Nephron (organoid): Measurements from ENCODE around the gene POMT1.

Experiments
- H3K27ac Mint-ChIP-seq, 3 experiments: 2 replicates each; pipeline ENCODE4 v1.8.0; 2020; ENCODE audit warnings: mixed read lengths in 3 of 3, mild to moderate bottlenecking in 2 of 3, moderate library complexity in 1 of 3
- H3K27me3 Mint-ChIP-seq: 2 replicates; pipeline ENCODE4 v1.8.0; 2021; ENCODE audit warnings: low read depth, mild to moderate bottlenecking, moderate library complexity, mixed read lengths
- H3K36me3 Mint-ChIP-seq: 2 replicates; pipeline ENCODE4 v1.8.0; 2020; ENCODE audit warnings: low read depth, mixed read lengths
- H3K4me1 Mint-ChIP-seq: 2 replicates; pipeline ENCODE4 v1.8.0; 2020; ENCODE audit warnings: mixed read lengths
- H3K4me3 Mint-ChIP-seq, 3 experiments: 2 replicates each; pipeline ENCODE4 v1.8.0; 2020; ENCODE audit warnings: mild to moderate bottlenecking in 3 of 3, mixed read lengths in 3 of 3, moderate library complexity in 2 of 3
- H3K9me3 Mint-ChIP-seq: 2 replicates; pipeline ENCODE4 v1.8.0; 2020; ENCODE audit warnings: mixed read lengths
- TF ChIP-seq, protein P1 (sequence below), 3 experiments: fragments of 200-600 bp; sonication (generic); IDR thresholded peaks; one replicate each; pipeline ENCODE4 v1.5.0; 2021; ENCODE audit warnings: antibody characterized with exemption in 3 of 3; ENCODE audit not compliant: unreplicated experiment in 3 of 3

The POMT1 gene

DNA sequence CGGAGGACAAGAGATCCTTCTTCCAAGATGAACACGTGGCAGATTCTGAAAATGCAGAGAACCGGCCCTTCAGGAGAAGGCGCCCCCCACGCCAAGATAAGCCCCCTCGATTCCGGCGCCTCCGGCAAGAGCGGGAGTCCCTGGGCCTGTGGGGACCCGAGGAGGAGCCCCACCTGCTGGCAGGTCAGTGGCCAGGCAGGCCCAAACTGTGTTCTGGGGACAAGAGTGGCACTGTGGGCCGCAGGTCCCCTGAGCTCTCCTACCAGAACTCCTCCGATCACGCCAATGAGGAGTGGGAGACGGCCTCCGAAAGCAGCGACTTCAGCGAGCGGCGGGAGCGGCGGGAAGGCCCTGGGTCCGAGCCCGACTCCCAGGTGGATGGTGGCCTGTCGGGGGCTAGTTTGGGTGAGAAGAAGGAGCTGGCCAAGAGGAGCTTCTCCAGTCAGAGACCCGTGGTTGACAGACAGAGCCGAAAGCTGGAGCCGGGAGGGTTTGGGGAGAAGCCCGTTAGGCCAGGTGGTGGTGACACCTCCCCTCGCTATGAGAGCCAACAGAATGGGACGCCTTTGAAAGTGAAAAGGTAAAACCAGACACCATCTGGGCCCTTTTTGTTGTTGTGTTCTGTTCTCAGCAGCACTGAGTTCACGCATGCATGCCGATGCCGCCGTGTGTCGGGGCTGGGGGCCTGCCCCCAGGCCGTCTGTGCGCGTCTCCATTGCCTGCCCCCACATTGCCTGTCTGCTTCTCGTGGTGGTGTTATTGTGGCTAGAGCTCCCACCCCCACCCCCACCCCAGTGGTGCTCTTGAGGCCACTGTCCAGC, 26.6 kb upstream of the POMT1 start:
- Mint-ChIP-seq H3K27me3 (no peaks in the 10 kb centered on the region), H3K27ac (no peak overlapping the region), H3K4me3 (no peak overlapping the region), H3K36me3 (peaks cover 72% of the 10 kb centered on the region), H3K4me1 (no peaks in the 10 kb centered on the region), H3K9me3 (peaks cover 3% of the 10 kb centered on the region)
- TF ChIP-seq, protein P1, sequence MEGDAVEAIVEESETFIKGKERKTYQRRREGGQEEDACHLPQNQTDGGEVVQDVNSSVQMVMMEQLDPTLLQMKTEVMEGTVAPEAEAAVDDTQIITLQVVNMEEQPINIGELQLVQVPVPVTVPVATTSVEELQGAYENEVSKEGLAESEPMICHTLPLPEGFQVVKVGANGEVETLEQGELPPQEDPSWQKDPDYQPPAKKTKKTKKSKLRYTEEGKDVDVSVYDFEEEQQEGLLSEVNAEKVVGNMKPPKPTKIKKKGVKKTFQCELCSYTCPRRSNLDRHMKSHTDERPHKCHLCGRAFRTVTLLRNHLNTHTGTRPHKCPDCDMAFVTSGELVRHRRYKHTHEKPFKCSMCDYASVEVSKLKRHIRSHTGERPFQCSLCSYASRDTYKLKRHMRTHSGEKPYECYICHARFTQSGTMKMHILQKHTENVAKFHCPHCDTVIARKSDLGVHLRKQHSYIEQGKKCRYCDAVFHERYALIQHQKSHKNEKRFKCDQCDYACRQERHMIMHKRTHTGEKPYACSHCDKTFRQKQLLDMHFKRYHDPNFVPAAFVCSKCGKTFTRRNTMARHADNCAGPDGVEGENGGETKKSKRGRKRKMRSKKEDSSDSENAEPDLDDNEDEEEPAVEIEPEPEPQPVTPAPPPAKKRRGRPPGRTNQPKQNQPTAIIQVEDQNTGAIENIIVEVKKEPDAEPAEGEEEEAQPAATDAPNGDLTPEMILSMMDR (IDR thresholded peaks at IDR 0.05; ENCODE audit: unreplicated experiment in 3 of 3), result peak; percentile 18 to 32 (median 27)

DNA sequence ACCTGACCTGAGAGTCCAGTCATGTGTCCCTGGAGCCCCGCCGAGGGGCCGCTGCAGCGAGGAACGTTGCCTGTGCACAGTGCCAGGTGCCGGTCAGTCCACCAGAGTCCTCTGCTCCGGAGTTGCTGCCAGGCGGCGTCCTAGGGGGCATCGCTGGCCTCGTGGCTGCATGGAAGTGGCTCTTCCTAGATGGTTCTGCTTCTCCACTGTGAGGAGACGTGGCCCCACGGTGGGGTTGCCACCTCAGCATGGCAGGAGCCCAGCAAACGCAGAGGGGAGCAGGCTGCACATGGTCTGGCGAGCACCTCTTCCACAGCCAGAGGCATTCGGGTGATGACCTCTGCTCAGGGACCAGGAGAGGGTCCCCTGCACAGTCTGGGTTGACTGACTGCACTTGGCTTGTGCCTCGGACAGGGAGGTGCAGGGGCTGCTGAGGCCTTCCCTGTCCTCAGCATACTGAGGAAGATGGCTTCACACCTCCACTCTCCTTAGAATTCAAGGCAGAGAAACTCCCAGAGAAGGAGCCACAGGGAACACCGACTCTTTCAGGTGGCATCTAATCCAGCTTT, 25.9 kb upstream of the POMT1 start:
- Mint-ChIP-seq H3K27ac (no peak overlapping the region), H3K9me3 (peaks cover 3% of the 10 kb centered on the region), H3K27me3 (no peaks in the 10 kb centered on the region), H3K36me3 (peaks cover 72% of the 10 kb centered on the region), H3K4me3 (no peak overlapping the region), H3K4me1 (no peaks in the 10 kb centered on the region)
- TF ChIP-seq, protein P1 (IDR thresholded peaks at IDR 0.05; ENCODE audit: unreplicated experiment in 3 of 3), result no peak

DNA sequence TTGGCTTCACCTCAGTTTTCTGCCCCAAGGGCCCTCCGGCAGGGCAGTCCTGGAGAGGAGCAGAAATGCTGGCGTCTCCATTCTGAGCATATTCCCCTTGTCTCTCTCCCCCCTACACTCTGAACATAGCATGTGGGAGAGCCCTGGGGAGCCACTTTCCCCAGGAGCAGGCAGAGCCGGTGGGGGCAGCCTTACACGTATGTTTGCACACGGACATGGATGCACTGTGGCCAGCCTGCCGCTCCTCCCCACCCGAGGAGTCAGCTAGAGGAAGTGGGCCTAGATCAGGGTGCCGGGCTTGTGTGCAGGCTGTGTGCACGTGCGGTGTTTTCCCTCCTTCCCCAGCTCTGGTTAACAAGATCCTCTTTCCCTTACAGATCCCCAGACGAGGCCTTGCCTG, 25.4 kb upstream of the POMT1 start:
- Mint-ChIP-seq H3K36me3 (peaks cover 74% of the 10 kb centered on the region), H3K4me3 (no peak overlapping the region), H3K27me3 (no peaks in the 10 kb centered on the region), H3K4me1 (no peaks in the 10 kb centered on the region), H3K27ac (no peak overlapping the region), H3K9me3 (peaks cover 3% of the 10 kb centered on the region)
- TF ChIP-seq, protein P1 (IDR thresholded peaks at IDR 0.05; ENCODE audit: unreplicated experiment in 3 of 3), result no peak

DNA sequence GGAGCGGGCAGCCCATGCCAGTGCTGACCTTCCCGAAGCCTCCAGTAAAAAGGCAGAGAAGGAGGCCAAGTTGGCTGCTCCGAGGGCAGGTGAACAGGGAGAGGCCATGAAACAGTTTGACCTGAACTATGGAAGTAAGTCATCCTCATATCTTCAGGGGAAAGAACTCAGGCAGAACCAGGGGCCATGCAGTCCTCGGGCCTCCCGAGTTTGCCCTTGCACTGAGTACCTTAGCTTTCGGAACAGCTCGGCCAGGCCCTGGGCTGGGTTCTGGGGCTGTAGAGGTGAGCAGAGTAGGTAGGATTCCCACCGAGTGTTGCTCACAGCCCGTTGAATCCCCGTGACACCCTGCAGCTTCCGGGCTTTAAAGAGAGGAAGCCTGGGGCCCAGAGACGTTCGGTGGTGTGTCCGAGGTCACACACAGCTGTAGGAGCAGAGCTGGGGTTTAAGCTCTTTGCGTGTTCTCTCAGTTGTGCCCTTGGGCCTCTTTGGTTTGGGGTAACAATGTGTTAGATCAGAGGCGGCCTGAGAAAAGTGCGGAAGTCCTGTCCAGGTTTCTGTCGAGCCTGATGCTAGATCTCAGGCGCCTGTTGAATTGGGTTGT, 24.8 kb upstream of the POMT1 start:
- TF ChIP-seq, protein P1 (IDR thresholded peaks at IDR 0.05; ENCODE audit: unreplicated experiment in 3 of 3), result no peak
- Mint-ChIP-seq H3K4me1 (no peaks in the 10 kb centered on the region), H3K27me3 (no peaks in the 10 kb centered on the region)

DNA sequence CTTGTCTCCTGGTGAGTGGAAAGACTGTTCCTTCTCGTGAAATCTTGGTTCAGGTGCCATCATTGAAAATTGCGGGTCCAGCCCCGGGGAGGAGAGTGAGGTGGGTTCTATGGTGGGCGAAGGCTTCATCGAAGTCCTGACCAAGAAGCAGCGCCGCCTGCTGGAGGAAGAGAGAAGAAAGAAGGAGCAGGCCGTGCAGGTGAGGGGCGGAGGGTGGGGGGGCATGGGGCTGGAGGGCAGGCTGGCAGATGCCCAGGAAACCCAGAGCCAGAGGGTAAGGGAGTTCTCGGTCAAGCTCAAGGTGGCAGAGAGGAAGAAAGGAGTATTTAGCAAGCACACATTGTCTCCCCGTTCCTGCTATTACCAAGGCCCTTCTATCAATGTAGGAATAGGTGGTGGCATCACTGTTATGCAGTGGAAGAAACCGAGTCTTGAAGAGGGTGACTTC, 24.3 kb upstream of the POMT1 start:
- Mint-ChIP-seq H3K9me3 (no peaks in the 10 kb centered on the region), H3K27ac (no peak overlapping the region), H3K4me3 (no peak overlapping the region), H3K27me3 (no peaks in the 10 kb centered on the region), H3K36me3 (peaks cover 73% of the 10 kb centered on the region), H3K4me1 (no peaks in the 10 kb centered on the region)
- TF ChIP-seq, protein P1 (IDR thresholded peaks at IDR 0.05; ENCODE audit: unreplicated experiment in 3 of 3), result peak; percentile 48 to 61 (median 55)

More for the DNA sequence above, 24.8 kb upstream of the POMT1 start:
- no peaks in the 10 kb centered on the region for H3K9me3 Mint-ChIP-seq
- H3K27ac Mint-ChIP-seq, result no peak overlapping the region
- H3K4me3 Mint-ChIP-seq, result no peak overlapping the region
- H3K36me3 Mint-ChIP-seq, result peaks cover 74% of the 10 kb centered on the region
